RWPE2 (cell line): ENCODE measurements around the gene TPI1.
A peak's percentile ranks its signal among the peaks of the same experiment; 100 is the strongest.
"Not testable (repeated sequence)": the region's sequence is repeated elsewhere in the genome, so short reads cannot be mapped to it uniquely, and the experiment has no call there.

Source experiments
- ATAC-seq: fragments of 200-7000 bp; cut with Tn5 transposase; 3 replicates; pipeline ENCODE4 v1.9.1; 2021; ENCODE audit warnings: low read depth
- DNase-seq: peaks from one replicate; pipeline ENCODE4 v3.0.0-alpha.2; 2020; ENCODE audit warnings: low spot score
- H3K27ac ChIP-seq: fragments of 450-650 bp; 2 replicates; pipeline ENCODE4 v1.5.1; 2017; ENCODE audit warnings: mild to moderate bottlenecking; ENCODE audit not compliant: poor library complexity, severe bottlenecking
- H3K27me3 ChIP-seq: fragments of 250-450 bp; sonication (Bioruptor Pico); 2 replicates; pipeline ENCODE4 v1.5.1; 2021; ENCODE audit warnings: mild to moderate bottlenecking, moderate library complexity; ENCODE audit not compliant: insufficient read depth, poor library complexity, severe bottlenecking
- H3K36me3 ChIP-seq: fragments of 250-450 bp; sonication (Bioruptor Pico); 2 replicates; pipeline ENCODE4 v1.5.1; 2020; ENCODE audit warnings: low read depth, mild to moderate bottlenecking, moderate library complexity
- H3K4me1 ChIP-seq: fragments of 250-450 bp; sonication (Bioruptor Pico); 2 replicates; pipeline ENCODE4 v1.5.1; 2021; ENCODE audit warnings: mild to moderate bottlenecking, moderate library complexity; ENCODE audit not compliant: insufficient read depth, poor library complexity, severe bottlenecking
- H3K4me3 ChIP-seq: fragments of 250-450 bp; sonication (Bioruptor Pico); 2 replicates; pipeline ENCODE4 v1.5.1; 2021; ENCODE audit warnings: mild to moderate bottlenecking, moderate library complexity; ENCODE audit not compliant: severe bottlenecking
- H3K9me3 ChIP-seq: fragments of 250-450 bp; sonication (Bioruptor Pico); 2 replicates; pipeline ENCODE4 v1.5.1; 2021; ENCODE audit warnings: mild to moderate bottlenecking, moderate library complexity; ENCODE audit not compliant: severe bottlenecking
- TF ChIP-seq, protein P1 (sequence below): fragments of 450-650 bp; IDR thresholded peaks from one replicate; pipeline ENCODE4 v1.5.1; 2017; ENCODE audit warnings: mild to moderate bottlenecking, moderate library complexity; ENCODE audit not compliant: poor library complexity, severe bottlenecking

The TPI1 gene

DNA sequence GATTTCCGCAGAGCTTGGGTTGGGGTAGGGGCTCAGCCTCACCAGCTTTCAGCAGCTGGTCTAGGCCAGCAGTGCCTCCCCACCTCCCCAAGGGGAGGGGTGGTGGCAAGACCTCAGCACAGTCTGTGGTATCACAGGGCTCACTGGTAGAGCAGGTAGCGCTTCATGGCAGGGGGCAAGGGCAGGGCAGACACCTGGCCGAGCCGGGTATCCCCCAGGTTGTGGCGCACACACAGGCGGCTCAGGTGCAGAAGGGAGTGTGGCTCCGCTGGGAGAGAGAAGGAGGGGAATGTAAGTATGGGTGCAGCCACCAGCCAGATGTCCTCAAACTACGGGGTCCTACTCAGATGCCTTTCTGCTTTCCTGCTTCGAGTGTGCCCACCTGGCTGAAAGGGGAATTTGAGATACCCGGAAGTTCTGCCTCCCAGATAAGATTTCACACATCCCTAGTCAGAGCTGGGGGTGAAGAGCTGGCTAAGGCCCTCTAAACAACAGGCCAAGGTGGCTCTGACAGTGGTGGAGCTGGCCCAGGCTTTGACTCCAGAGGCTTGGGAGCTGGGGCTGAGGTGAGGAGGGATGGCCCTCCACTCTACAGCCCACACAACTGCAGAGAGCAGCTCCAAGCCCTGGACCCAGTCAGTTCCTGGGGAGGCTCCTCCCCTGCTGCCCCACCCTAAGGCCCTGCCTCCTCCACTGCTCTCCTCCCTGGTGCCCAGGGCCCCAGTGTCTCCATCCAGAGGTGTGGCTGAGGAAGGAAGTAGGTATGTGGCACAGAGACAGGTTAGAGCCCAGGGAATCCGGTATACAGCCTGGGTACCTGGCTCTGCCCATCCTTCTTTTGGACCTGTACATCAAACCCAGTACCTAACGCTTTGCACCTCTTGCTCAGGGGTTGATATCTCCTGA is 4.0 kb downstream of the TPI1 start:
- no peaks in the 10 kb centered on the region for H3K27me3 ChIP-seq
- H3K4me1 ChIP-seq, result peaks cover 6% of the 10 kb centered on the region
- ATAC-seq, result peak; percentile 63
- H3K27ac ChIP-seq, result peak overlapping the region; percentile 88
- peak overlapping the region; percentile 49 for H3K4me3 ChIP-seq
- no peaks in the 10 kb centered on the region for H3K9me3 ChIP-seq
- TF ChIP-seq, protein P1, sequence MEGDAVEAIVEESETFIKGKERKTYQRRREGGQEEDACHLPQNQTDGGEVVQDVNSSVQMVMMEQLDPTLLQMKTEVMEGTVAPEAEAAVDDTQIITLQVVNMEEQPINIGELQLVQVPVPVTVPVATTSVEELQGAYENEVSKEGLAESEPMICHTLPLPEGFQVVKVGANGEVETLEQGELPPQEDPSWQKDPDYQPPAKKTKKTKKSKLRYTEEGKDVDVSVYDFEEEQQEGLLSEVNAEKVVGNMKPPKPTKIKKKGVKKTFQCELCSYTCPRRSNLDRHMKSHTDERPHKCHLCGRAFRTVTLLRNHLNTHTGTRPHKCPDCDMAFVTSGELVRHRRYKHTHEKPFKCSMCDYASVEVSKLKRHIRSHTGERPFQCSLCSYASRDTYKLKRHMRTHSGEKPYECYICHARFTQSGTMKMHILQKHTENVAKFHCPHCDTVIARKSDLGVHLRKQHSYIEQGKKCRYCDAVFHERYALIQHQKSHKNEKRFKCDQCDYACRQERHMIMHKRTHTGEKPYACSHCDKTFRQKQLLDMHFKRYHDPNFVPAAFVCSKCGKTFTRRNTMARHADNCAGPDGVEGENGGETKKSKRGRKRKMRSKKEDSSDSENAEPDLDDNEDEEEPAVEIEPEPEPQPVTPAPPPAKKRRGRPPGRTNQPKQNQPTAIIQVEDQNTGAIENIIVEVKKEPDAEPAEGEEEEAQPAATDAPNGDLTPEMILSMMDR, result no peak
- DNase-seq, result peak; percentile 81
- peaks cover 31% of the 10 kb centered on the region for H3K36me3 ChIP-seq

DNA sequence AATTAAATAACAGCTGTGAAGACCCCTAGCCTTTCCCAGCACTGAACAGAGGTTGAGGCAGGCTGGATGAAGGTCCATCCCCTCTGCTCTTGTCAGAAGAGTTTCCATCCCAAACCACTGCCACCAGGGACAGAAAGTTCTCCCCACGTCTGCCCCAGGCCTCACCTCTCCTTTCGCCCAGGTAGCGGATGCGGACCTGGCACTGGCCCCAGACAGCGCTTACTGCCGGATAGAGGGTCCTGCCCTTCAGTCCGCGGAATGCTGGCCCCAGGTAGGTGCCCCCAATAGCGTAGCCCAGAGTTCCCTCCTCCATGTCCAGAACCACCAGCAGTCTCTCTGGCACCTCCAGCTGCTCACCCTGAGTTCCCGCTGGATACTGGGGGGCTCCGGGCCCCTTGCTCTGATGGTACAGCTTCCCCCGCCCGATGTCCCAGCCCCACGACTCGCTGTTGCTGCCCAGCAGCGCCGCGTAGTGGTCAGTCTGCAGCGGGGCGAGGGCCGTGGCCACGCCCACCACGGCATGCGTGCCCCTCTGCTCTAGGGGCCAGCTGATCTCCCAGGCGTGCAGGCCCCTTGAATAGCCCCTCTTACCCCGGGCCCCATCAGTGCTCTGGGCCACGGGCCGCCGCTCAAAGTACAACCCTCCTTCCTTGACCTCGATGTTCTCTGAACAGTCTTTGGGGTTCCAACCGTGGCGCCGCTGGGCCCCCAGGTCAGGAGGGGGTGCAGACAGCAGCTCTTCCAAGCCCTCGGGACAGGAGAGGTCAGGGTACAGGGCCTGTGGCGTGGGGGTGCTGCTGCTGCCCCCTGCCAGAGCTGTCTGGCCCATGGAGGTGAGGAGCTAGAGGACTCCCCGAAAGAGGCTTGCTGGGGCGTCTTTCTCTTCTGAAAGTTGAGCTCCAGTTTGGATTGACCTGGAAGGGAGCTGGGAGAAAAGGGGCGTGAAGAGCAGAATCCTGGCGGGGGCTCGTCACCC is 5.0 kb downstream of the TPI1 start:
- Histone ChIP-seq H3K4me1 (peaks cover 6% of the 10 kb centered on the region), H3K36me3 (peaks cover 31% of the 10 kb centered on the region), H3K4me3 (peak overlapping the region; percentile 49), H3K27ac (peak overlapping the region; percentile 88), H3K27me3 (no peaks in the 10 kb centered on the region), H3K9me3 (no peaks in the 10 kb centered on the region)
- DNase-seq (peak; percentile 80), ATAC-seq (peak; percentile 25)
- TF ChIP-seq, protein P1, result peak; percentile 98

- TF ChIP-seq, protein P1, result no peak
Measured at GRCh38 chr12:6873094-6874014, 6.0 kb downstream of the TPI1 start, which contains the start of gene SPSB2. Gene SPSB2, minus strand, starts transcription at chr12:6873303. Its CDS starts 402 bp downstream, at chr12:6872901.

DNA sequence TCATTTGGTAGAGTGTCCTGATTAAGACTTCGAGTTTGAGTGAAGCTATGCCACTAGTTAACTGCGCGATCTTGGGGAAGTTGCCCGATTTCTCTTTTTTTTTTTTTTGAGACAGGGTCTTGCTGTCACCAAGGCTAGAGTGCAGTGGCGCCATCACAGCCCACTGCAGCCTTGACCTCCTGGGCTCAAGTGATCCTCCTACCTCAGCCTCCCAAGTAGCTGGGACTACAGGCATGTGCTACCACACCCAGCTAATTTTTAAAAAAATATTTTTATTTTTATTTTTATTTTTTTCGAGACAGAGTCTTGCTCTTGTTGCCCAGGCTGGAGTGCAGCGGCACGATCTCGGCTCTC is 6.7 kb downstream of the TPI1 start:
- H3K4me1 ChIP-seq, H3K9me3 ChIP-seq, ATAC-seq, H3K27me3 ChIP-seq, DNase-seq: not testable (repeated sequence)
- Histone ChIP-seq H3K4me3 (peak overlapping the region; percentile 49), H3K36me3 (peaks cover 21% of the 10 kb centered on the region), H3K27ac (peak overlapping the region; percentile 88)

More at GRCh38 chr12:6873094-6874014, 6.0 kb downstream of the TPI1 start, which contains the start of gene SPSB2:
- H3K4me1 ChIP-seq, result peaks cover 6% of the 10 kb centered on the region
- no peaks in the 10 kb centered on the region for H3K9me3 ChIP-seq
- ATAC-seq, result peak; percentile 72
- H3K27ac ChIP-seq, result peak within 1 kb of the TSS; percentile 88
- peaks cover 28% of the 10 kb centered on the region for H3K36me3 ChIP-seq
- peak; percentile 95 for DNase-seq
- peak within 1 kb of the TSS; percentile 49 for H3K4me3 ChIP-seq
- H3K27me3 ChIP-seq, result no peaks in the 10 kb centered on the region

- not testable (repeated sequence) for H3K4me3 ChIP-seq, H3K27ac ChIP-seq, H3K36me3 ChIP-seq, H3K27me3 ChIP-seq, ATAC-seq, H3K4me1 ChIP-seq, DNase-seq, H3K9me3 ChIP-seq
Measured at GRCh38 chr12:6879824-6880223, 12.5 kb downstream of the TPI1 start.
